ENCODE measurements around the gene NME3.

The NME3 gene

GRCh38 chr16:1749152-1750117, 21.9 kb downstream of the NME3 start:
- Histone ChIP-seq H3K4me3 (ENCODE audit: insufficient read length, low read depth) (no peak overlapping the region), H3K27me3 (ENCODE audit: insufficient read depth, insufficient read length) (no peaks in the 10 kb centered on the region), H3K9ac (ENCODE audit: insufficient read length, low read depth) (no peak overlapping the region), H3K4me1 (ENCODE audit: insufficient read depth, insufficient read length) (peaks cover 25% of the 10 kb centered on the region), H3K9me3 (ENCODE audit: insufficient read depth, low read length) (no peaks in the 10 kb centered on the region), H3K36me3 (ENCODE audit: insufficient read depth, insufficient read length, low read length) (peaks cover 55% of the 10 kb centered on the region)
- TF ChIP-seq ZNF274 (IDR thresholded peaks at IDR 0.05; ENCODE audit: low read depth, low read length) (no peak), SUZ12 (IDR thresholded peaks at IDR 0.05; ENCODE audit: extremely low read depth, insufficient read depth, insufficient read length) (no peak), YY1 (IDR thresholded peaks at IDR 0.05; ENCODE audit: insufficient read depth, insufficient read length) (no peak)
- no peak for DNase-seq (ENCODE audit: low read depth, low spot score)

GRCh38 chr16:1747934-1748333, 23.4 kb downstream of the NME3 start:
- TF ChIP-seq ZNF274 (IDR thresholded peaks at IDR 0.05; ENCODE audit: low read depth, low read length) (no peak), YY1 (IDR thresholded peaks at IDR 0.05; ENCODE audit: insufficient read depth, insufficient read length) (no peak), SUZ12 (IDR thresholded peaks at IDR 0.05; ENCODE audit: extremely low read depth, insufficient read depth, insufficient read length) (no peak)
- Histone ChIP-seq H3K9ac (ENCODE audit: insufficient read length, low read depth) (no peak overlapping the region), H3K36me3 (ENCODE audit: insufficient read depth, insufficient read length, low read length) (peaks cover 64% of the 10 kb centered on the region), H3K4me3 (ENCODE audit: insufficient read length, low read depth) (no peak overlapping the region), H3K27me3 (ENCODE audit: insufficient read depth, insufficient read length) (no peaks in the 10 kb centered on the region), H3K4me1 (ENCODE audit: insufficient read depth, insufficient read length) (peaks cover 29% of the 10 kb centered on the region), H3K9me3 (ENCODE audit: insufficient read depth, low read length) (no peaks in the 10 kb centered on the region)
- no peak for DNase-seq (ENCODE audit: low read depth, low spot score)

GRCh38 chr16:1746693-1747195, 24.6 kb downstream of the NME3 start:
- peaks cover 58% of the 10 kb centered on the region for H3K36me3 ChIP-seq (ENCODE audit: insufficient read depth, insufficient read length, low read length)
- peak overlapping the region; percentile 74 for H3K9ac ChIP-seq (ENCODE audit: insufficient read length, low read depth)
- TF ChIP-seq ZNF274 (IDR thresholded peaks at IDR 0.05; ENCODE audit: low read depth, low read length) (no peak), YY1 (IDR thresholded peaks at IDR 0.05; ENCODE audit: insufficient read depth, insufficient read length) (no peak), SUZ12 (IDR thresholded peaks at IDR 0.05; ENCODE audit: extremely low read depth, insufficient read depth, insufficient read length) (no peak)
- H3K9me3 ChIP-seq (ENCODE audit: insufficient read depth, low read length), result no peaks in the 10 kb centered on the region
- no peak for DNase-seq (ENCODE audit: low read depth, low spot score)
- H3K4me1 ChIP-seq (ENCODE audit: insufficient read depth, insufficient read length), result peaks cover 29% of the 10 kb centered on the region
- no peaks in the 10 kb centered on the region for H3K27me3 ChIP-seq (ENCODE audit: insufficient read depth, insufficient read length)
- H3K4me3 ChIP-seq (ENCODE audit: insufficient read length, low read depth), result no peak overlapping the region

GRCh38 chr16:1745900-1746692, 25.2 kb downstream of the NME3 start:
- no peaks in the 10 kb centered on the region for H3K9me3 ChIP-seq (ENCODE audit: insufficient read depth, low read length)
- TF ChIP-seq ZNF274 (IDR thresholded peaks at IDR 0.05; ENCODE audit: low read depth, low read length), result no peak
- no peak for TF ChIP-seq SUZ12 (IDR thresholded peaks at IDR 0.05; ENCODE audit: extremely low read depth, insufficient read depth, insufficient read length)
- TF ChIP-seq YY1 (IDR thresholded peaks at IDR 0.05; ENCODE audit: insufficient read depth, insufficient read length), result no peak
- H3K4me3 ChIP-seq (ENCODE audit: insufficient read length, low read depth), result no peak overlapping the region
- peaks cover 29% of the 10 kb centered on the region for H3K4me1 ChIP-seq (ENCODE audit: insufficient read depth, insufficient read length)
- H3K27me3 ChIP-seq (ENCODE audit: insufficient read depth, insufficient read length), result no peaks in the 10 kb centered on the region
- H3K9ac ChIP-seq (ENCODE audit: insufficient read length, low read depth), result peak overlapping the region; percentile 74
- H3K36me3 ChIP-seq (ENCODE audit: insufficient read depth, insufficient read length, low read length), result peaks cover 57% of the 10 kb centered on the region
- peak; percentile 77 for DNase-seq (ENCODE audit: low read depth, low spot score)

GRCh38 chr16:1745181-1745899, 26.0 kb downstream of the NME3 start:
- no peaks in the 10 kb centered on the region for H3K9me3 ChIP-seq (ENCODE audit: insufficient read depth, low read length)
- peaks cover 29% of the 10 kb centered on the region for H3K4me1 ChIP-seq (ENCODE audit: insufficient read depth, insufficient read length)
- DNase-seq (ENCODE audit: low read depth, low spot score), result no peak
- H3K4me3 ChIP-seq (ENCODE audit: insufficient read length, low read depth), result no peak overlapping the region
- H3K27me3 ChIP-seq (ENCODE audit: insufficient read depth, insufficient read length), result no peaks in the 10 kb centered on the region
- TF ChIP-seq ZNF274 (IDR thresholded peaks at IDR 0.05; ENCODE audit: low read depth, low read length) (no peak), YY1 (IDR thresholded peaks at IDR 0.05; ENCODE audit: insufficient read depth, insufficient read length) (no peak), SUZ12 (IDR thresholded peaks at IDR 0.05; ENCODE audit: extremely low read depth, insufficient read depth, insufficient read length) (no peak)
- H3K9ac ChIP-seq (ENCODE audit: insufficient read length, low read depth), result peak overlapping the region; percentile 74
- H3K36me3 ChIP-seq (ENCODE audit: insufficient read depth, insufficient read length, low read length), result peaks cover 64% of the 10 kb centered on the region

- Histone ChIP-seq H3K4me3 (ENCODE audit: insufficient read length, low read depth) (no peak overlapping the region), H3K9ac (ENCODE audit: insufficient read length, low read depth) (peak overlapping the region; percentile 36), H3K9me3 (ENCODE audit: insufficient read depth, low read length) (peaks cover 4% of the 10 kb centered on the region; the same call in 1 of the 2 replicates), H3K4me1 (ENCODE audit: insufficient read depth, insufficient read length) (peaks cover 29% of the 10 kb centered on the region), H3K27me3 (ENCODE audit: insufficient read depth, insufficient read length) (no peaks in the 10 kb centered on the region), H3K36me3 (ENCODE audit: insufficient read depth, insufficient read length, low read length) (peaks cover 62% of the 10 kb centered on the region)
- no peak for DNase-seq (ENCODE audit: low read depth, low spot score)
- TF ChIP-seq SUZ12 (IDR thresholded peaks at IDR 0.05; ENCODE audit: extremely low read depth, insufficient read depth, insufficient read length) (no peak), YY1 (IDR thresholded peaks at IDR 0.05; ENCODE audit: insufficient read depth, insufficient read length) (no peak), ZNF274 (IDR thresholded peaks at IDR 0.05; ENCODE audit: low read depth, low read length) (no peak)
Observed at GRCh38 chr16:1744338-1744840, 27.0 kb downstream of the NME3 start.

All from NT2/D1 (cell line).